Measurements from ENCODE around the gene ITPR1. TPM values are rescaled to one million over a fixed set of nuclear protein-coding genes. Genes with fewer than 3 reads are reported as not detected.
A peak's percentile ranks its signal among the peaks of the same experiment; 100 is the strongest.

The ITPR1 gene
- 100 to 1,000 TPM; 254 to 283 TPM for total RNA-seq

DNA sequence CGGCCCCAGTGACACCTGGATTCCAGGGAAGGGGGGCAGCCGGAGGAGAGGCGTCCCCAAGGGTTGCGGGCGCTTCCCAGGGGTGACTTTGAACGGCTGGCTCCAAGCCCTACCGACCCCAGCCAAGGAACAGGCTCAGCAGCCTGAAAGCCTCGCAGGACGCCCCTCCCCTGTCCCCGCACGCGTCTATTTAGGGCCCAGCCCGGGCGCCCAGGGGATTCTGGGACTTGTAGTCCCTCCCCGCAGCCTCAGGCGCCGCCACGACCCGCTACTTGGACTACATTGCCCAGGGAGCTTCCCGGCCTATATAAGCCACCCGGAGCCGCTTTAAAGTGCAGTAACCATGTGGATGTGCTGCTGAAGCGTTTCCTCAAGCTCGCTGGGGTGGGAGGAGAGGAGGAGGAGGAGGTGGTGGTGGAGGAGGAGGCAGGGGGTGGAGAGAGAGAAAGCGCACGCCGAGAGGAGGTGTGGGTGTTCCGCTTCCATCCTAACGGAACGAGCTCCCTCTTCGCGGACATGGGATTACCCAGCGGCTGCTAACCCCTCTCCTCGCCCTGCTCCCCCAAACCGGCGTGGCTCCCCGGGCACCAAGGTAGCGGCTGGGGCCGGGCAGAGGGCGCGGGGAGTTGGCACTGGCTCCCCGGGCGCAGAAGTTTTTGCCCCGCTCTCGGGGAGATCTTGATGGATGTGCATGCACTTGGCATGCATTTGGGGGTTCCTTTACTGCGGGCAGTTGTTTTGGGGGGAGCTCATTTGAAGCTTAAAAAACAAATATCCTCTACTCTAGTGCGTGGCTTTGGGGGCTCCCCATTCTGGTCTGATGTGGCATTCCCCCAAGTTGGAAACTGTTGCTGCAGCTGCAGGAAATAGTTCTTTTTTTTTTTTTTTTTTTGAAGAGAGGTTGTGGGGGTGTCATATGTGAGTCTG, at the start of gene ITPR1:
Gene ITPR1 (plus strand): TSS at position 335 of the 927 bp plus-strand sequence. CDS start 23,144 bp downstream, outside the sequence.
- Histone ChIP-seq H3K4me1 (ENCODE audit: control insufficient read depth in 1 of 2, low read depth in 2 of 2) (peaks cover 13 to 38% of the 10 kb centered on the region in 2 donors), H3K27ac (peak within 1 kb of the TSS; percentile 90 to 91), H3K9me3 (no peaks in the 10 kb centered on the region), H3K27me3 (replicated peaks; ENCODE audit: insufficient read depth) (no peaks in the 10 kb centered on the region), H3K36me3 (no peaks in the 10 kb centered on the region), H3K4me3 (peak within 1 kb of the TSS; percentile 82)
- DNase-seq (ENCODE audit: low spot score) (peak; percentile 98), ATAC-seq (ENCODE audit: insufficient number of reproducible peaks, low FRiP score, low read depth) (peak; percentile 93)
- TF ChIP-seq, protein P1, sequence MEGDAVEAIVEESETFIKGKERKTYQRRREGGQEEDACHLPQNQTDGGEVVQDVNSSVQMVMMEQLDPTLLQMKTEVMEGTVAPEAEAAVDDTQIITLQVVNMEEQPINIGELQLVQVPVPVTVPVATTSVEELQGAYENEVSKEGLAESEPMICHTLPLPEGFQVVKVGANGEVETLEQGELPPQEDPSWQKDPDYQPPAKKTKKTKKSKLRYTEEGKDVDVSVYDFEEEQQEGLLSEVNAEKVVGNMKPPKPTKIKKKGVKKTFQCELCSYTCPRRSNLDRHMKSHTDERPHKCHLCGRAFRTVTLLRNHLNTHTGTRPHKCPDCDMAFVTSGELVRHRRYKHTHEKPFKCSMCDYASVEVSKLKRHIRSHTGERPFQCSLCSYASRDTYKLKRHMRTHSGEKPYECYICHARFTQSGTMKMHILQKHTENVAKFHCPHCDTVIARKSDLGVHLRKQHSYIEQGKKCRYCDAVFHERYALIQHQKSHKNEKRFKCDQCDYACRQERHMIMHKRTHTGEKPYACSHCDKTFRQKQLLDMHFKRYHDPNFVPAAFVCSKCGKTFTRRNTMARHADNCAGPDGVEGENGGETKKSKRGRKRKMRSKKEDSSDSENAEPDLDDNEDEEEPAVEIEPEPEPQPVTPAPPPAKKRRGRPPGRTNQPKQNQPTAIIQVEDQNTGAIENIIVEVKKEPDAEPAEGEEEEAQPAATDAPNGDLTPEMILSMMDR (IDR thresholded peaks at IDR 0.05) = peak; percentile 19

- TF ChIP-seq, protein P1 (IDR thresholded peaks at IDR 0.05) = no peak
- Histone ChIP-seq H3K4me1 (ENCODE audit: control insufficient read depth in 1 of 2, low read depth in 2 of 2) (no peaks in the 10 kb centered on the region), H3K36me3 (peaks cover 3% of the 10 kb centered on the region), H3K27me3 (replicated peaks; ENCODE audit: insufficient read depth) (no peaks in the 10 kb centered on the region), H3K4me3 (no peak overlapping the region), H3K27ac (no peak overlapping the region), H3K9me3 (no peaks in the 10 kb centered on the region)
- DNase-seq (ENCODE audit: low spot score) (no peak), ATAC-seq (ENCODE audit: insufficient number of reproducible peaks, low FRiP score, low read depth) (no peak)
Observed at GRCh38 chr3:4447295-4447999, 45.7 kb upstream of the ITPR1 start.

- Histone ChIP-seq H3K36me3 (peaks cover 3% of the 10 kb centered on the region), H3K4me1 (ENCODE audit: control insufficient read depth in 1 of 2, low read depth in 2 of 2) (no peaks in the 10 kb centered on the region), H3K9me3 (no peaks in the 10 kb centered on the region), H3K27ac (no peak overlapping the region), H3K27me3 (replicated peaks; ENCODE audit: insufficient read depth) (no peaks in the 10 kb centered on the region), H3K4me3 (no peak overlapping the region)
- TF ChIP-seq, protein P1 (IDR thresholded peaks at IDR 0.05) = no peak
- no peak for DNase-seq (ENCODE audit: low spot score)
- ATAC-seq (ENCODE audit: insufficient number of reproducible peaks, low FRiP score, low read depth) = no peak
Observed at GRCh38 chr3:4448187-4448586, 45.0 kb upstream of the ITPR1 start.

GRCh38 chr3:4449043-4449805, 43.9 kb upstream of the ITPR1 start:
- Histone ChIP-seq H3K27ac (no peak overlapping the region), H3K9me3 (no peaks in the 10 kb centered on the region), H3K4me3 (no peak overlapping the region), H3K4me1 (ENCODE audit: control insufficient read depth in 1 of 2, low read depth in 2 of 2) (no peaks in the 10 kb centered on the region), H3K27me3 (replicated peaks; ENCODE audit: insufficient read depth) (no peaks in the 10 kb centered on the region), H3K36me3 (peaks cover 3% of the 10 kb centered on the region)
- TF ChIP-seq, protein P1 (IDR thresholded peaks at IDR 0.05) = no peak
- ATAC-seq (ENCODE audit: insufficient number of reproducible peaks, low FRiP score, low read depth) (no peak), DNase-seq (ENCODE audit: low spot score) (no peak)

All from thoracic aorta (tissue), 2 donors.